GF-D8 (cell line): ENCODE measurements around the gene EFCAB8.

Experiments
- DNase-seq: peaks from one replicate; lab custom pipeline; 2025; lab: John Stamatoyannopoulos, UW

Gene EFCAB8

GRCh38 chr20:32858701-32859372 lies at the start of gene EFCAB8:
EFCAB8 (plus strand) TSS chr20:32858923; CDS start chr20:32863793, 4,870 bp downstream.
- DNase-seq: no peak

- DNase-seq: no peak
Observed at GRCh38 chr20:32809907-32810306, 48.8 kb upstream of the EFCAB8 start.

- no peak for DNase-seq
Observed at GRCh38 chr20:32810941-32811340, 47.8 kb upstream of the EFCAB8 start.

- DNase-seq: no peak
Observed at GRCh38 chr20:32811886-32812285, 46.8 kb upstream of the EFCAB8 start.

GRCh38 chr20:32819992-32820697 lies 38.6 kb upstream of the EFCAB8 start:
- peak; percentile 4 for DNase-seq

- no peak for DNase-seq
Observed at GRCh38 chr20:32820698-32821377, 37.9 kb upstream of the EFCAB8 start.

- DNase-seq: no peak
Observed at GRCh38 chr20:32822225-32822624, 36.5 kb upstream of the EFCAB8 start.

GRCh38 chr20:32823078-32823477 lies 35.6 kb upstream of the EFCAB8 start:
- peak; percentile 29 for DNase-seq

- peak; percentile 31 for DNase-seq
Observed at GRCh38 chr20:32823737-32824588, 34.8 kb upstream of the EFCAB8 start.

- no peak for DNase-seq
Observed at GRCh38 chr20:32828029-32828680, 30.6 kb upstream of the EFCAB8 start.

- DNase-seq: no peak
Observed at GRCh38 chr20:32829311-32830005, 29.3 kb upstream of the EFCAB8 start.

- peak; percentile 68 for DNase-seq
Observed at GRCh38 chr20:32830437-32830836, 28.3 kb upstream of the EFCAB8 start.

GRCh38 chr20:32831982-32832381 lies 26.7 kb upstream of the EFCAB8 start:
- no peak for DNase-seq

- no peak for DNase-seq
Observed at GRCh38 chr20:32832664-32833063, 26.1 kb upstream of the EFCAB8 start.

GRCh38 chr20:32834972-32835371 lies 23.8 kb upstream of the EFCAB8 start:
- no peak for DNase-seq

- no peak for DNase-seq
Observed at GRCh38 chr20:32837157-32837556, 21.6 kb upstream of the EFCAB8 start.

GRCh38 chr20:32839227-32839981 lies 19.3 kb upstream of the EFCAB8 start:
- no peak for DNase-seq

GRCh38 chr20:32839982-32840285 lies 18.8 kb upstream of the EFCAB8 start:
- no peak for DNase-seq

GRCh38 chr20:32841174-32841573 lies 17.5 kb upstream of the EFCAB8 start:
- DNase-seq: no peak

- no peak for DNase-seq
Observed at GRCh38 chr20:32841632-32842031, 17.1 kb upstream of the EFCAB8 start.
